Lung (tissue), 12 donors: ENCODE measurements around the gene PTPRU. TPM values are rescaled to one million over a fixed set of nuclear protein-coding genes. Genes with fewer than 3 reads are reported as not detected.

Source experiments
- ATAC-seq: fragments of 200-7000 bp; cut with Tn5 transposase; one replicate; pipeline ENCODE4 v1.9.1; 2020; ENCODE audit warnings: moderate number of reproducible peaks; ENCODE audit not compliant: insufficient read depth, low FRiP score
- DNase-seq, 3 donors: peaks; one replicate each; pipeline ENCODE4 v3.0.0-alpha.2; 2013 to 2017
- H3K27ac ChIP-seq, 2 donors: one replicate each; pipeline ENCODE4 v1.5.1; 2013; ENCODE audit warnings: mild to moderate bottlenecking in 2 of 2, moderate library complexity in 2 of 2, control low read depth in 1 of 2, inconsistent platforms in 1 of 2, low read depth in 1 of 2, low read length in 1 of 2
- H3K27me3 ChIP-seq, 3 donors: one replicate each; pipeline ENCODE4 v1.5.1; 2013; ENCODE audit warnings: low read length in 2 of 3; ENCODE audit not compliant: control insufficient read depth in 3 of 3, insufficient read depth in 3 of 3
- H3K36me3 ChIP-seq, 4 donors: one replicate each; pipeline ENCODE4 v1.5.1; 2013; ENCODE audit warnings: low read length in 4 of 4, mild to moderate bottlenecking in 1 of 4, moderate library complexity in 1 of 4; ENCODE audit not compliant: control insufficient read depth in 4 of 4, insufficient read depth in 4 of 4
- H3K4me1 ChIP-seq, 5 donors: one replicate each; pipeline ENCODE4 v1.5.1; 2013; ENCODE audit warnings: low read length in 5 of 5, mild to moderate bottlenecking in 2 of 5, moderate library complexity in 1 of 5; ENCODE audit not compliant: control insufficient read depth in 5 of 5, insufficient read depth in 5 of 5
- H3K4me3 ChIP-seq: one replicate; pipeline ENCODE4 v1.5.1; 2013; ENCODE audit warnings: mild to moderate bottlenecking, control low read depth, moderate library complexity
- H3K9ac ChIP-seq, 2 donors: one replicate each; pipeline ENCODE4 v1.5.1; 2013; ENCODE audit warnings: low read length in 2 of 2, control low read depth in 1 of 2; ENCODE audit not compliant: insufficient read depth in 1 of 2
- H3K9me3 ChIP-seq, 4 donors: one replicate each; pipeline ENCODE4 v1.5.1; 2013; ENCODE audit warnings: low read length in 3 of 4, mild to moderate bottlenecking in 1 of 4, moderate library complexity in 1 of 4; ENCODE audit not compliant: control insufficient read depth in 4 of 4, insufficient read depth in 3 of 4
- CTCF ChIP-seq: IDR thresholded peaks from 2 replicates; pipeline ENCODE4 v1.5.1; 2012; ENCODE audit warnings: mild to moderate bottlenecking; ENCODE audit errors: control extremely low read depth, extremely low read depth
- WGBS, 2 donors: extraction: QIAGEN DNeasy Blood & Tissue Kit; methylation state at CpG; one replicate each; pipeline ENCODE4 v1.1.7; 2013; 5-methylcytosine and 5-hydroxymethylcytosine counted together
- polyA plus RNA-seq, 2 donors: library from polyadenylated mRNA; stranded (reverse); fragments of 200-250 nt; gene quantifications; one replicate each; pipeline ENCODE4 v1.2.1, GENCODE V29; 2013
- total RNA-seq, 2 donors: library from RNA; depleted of rRNA in 1 of 2; stranded (reverse); fragments of >200 nt in 1 of 2; gene quantifications; one replicate each; pipeline ENCODE4 v1.2.1, GENCODE V29; 2014 to 2021
- donor health status: control.
- donor health status: control.
- donor health status: Bipolar disorder and iron deficiency.
- donor health status: healthy.
- donor health status: DM: yes; HTN: yes; CAD: no.

The PTPRU gene
- total and polyA plus RNA-seq, 4 donors = 22.6 to 55.3 (median 32.9) TPM

- Histone ChIP-seq H3K9me3 (no peaks in the 10 kb centered on the region), H3K4me3 (no peak overlapping the region), H3K9ac (no peak overlapping the region), H3K27me3 (peaks cover 0 to 14% (median 2%) of the 10 kb centered on the region in 3 donors), H3K36me3 (no peaks in the 10 kb centered on the region), H3K4me1 (no peaks in the 10 kb centered on the region), H3K27ac (no peak overlapping the region)
- DNase-seq = no peak
- no peak for TF ChIP-seq CTCF
- WGBS, 2 donors = 89% methylated on average over 10 of the region's 10 CpGs
- ATAC-seq = no peak
Observed at GRCh38 chr1:29362116-29362515, 125.8 kb downstream of the PTPRU start.

GRCh38 chr1:29362764-29363163 is 126.4 kb downstream of the PTPRU start:
- no peak overlapping the region for H3K27ac ChIP-seq
- ATAC-seq = no peak
- H3K9ac ChIP-seq = no peak overlapping the region
- no peak for DNase-seq
- no peaks in the 10 kb centered on the region for H3K9me3 ChIP-seq
- WGBS, 2 donors = 80 to 83% methylated on average over 4 of the region's 4 CpGs
- TF ChIP-seq CTCF = no peak
- peaks cover 0 to 14% (median 2%) of the 10 kb centered on the region in 3 donors for H3K27me3 ChIP-seq
- no peak overlapping the region for H3K4me3 ChIP-seq
- no peaks in the 10 kb centered on the region for H3K36me3 ChIP-seq
- no peaks in the 10 kb centered on the region for H3K4me1 ChIP-seq

- Histone ChIP-seq H3K27ac (no peak overlapping the region), H3K4me3 (no peak overlapping the region), H3K4me1 (no peaks in the 10 kb centered on the region), H3K36me3 (no peaks in the 10 kb centered on the region), H3K9ac (no peak overlapping the region), H3K9me3 (peaks cover 0 to 2% (median 0%) of the 10 kb centered on the region in 4 donors), H3K27me3 (peaks cover 0 to 14% (median 2%) of the 10 kb centered on the region in 3 donors)
- DNase-seq = no peak
- no peak for ATAC-seq
- 78 to 92% methylated on average over 6 of the region's 6 CpGs for WGBS, 2 donors
- TF ChIP-seq CTCF = no peak
Observed at GRCh38 chr1:29363536-29363935, 127.2 kb downstream of the PTPRU start.

GRCh38 chr1:29364101-29364678 is 127.9 kb downstream of the PTPRU start:
- ATAC-seq (no peak), DNase-seq (no peak)
- WGBS, 2 donors = 87 to 93% methylated on average over 6 of the region's 6 CpGs
- Histone ChIP-seq H3K4me1 (no peaks in the 10 kb centered on the region), H3K9me3 (peaks cover 0 to 2% (median 0%) of the 10 kb centered on the region in 4 donors), H3K9ac (no peak overlapping the region), H3K27ac (no peak overlapping the region), H3K36me3 (no peaks in the 10 kb centered on the region), H3K4me3 (no peak overlapping the region), H3K27me3 (peaks cover 0 to 14% (median 2%) of the 10 kb centered on the region in 3 donors)
- no peak for TF ChIP-seq CTCF
